DND-41 (cell line): ENCODE results near the gene LTA4H.

ENCODE experiments used
- ATAC-seq: fragments of 200-7000 bp; cut with Tn5 transposase; 3 replicates; pipeline ENCODE4 v1.9.1; 2021; ENCODE audit warnings: low read depth; ENCODE audit not compliant: insufficient read depth
- DNase-seq: peaks from one replicate; pipeline ENCODE4 v3.0.0-alpha.2; 2020
- H2AFZ ChIP-seq: 2 replicates; pipeline ENCODE4 v1.6.0; 2012; ENCODE audit warnings: low read depth, low read length
- H3K27ac ChIP-seq: 2 replicates; pipeline ENCODE4 v1.5.1; 2012; ENCODE audit warnings: low read length, inconsistent platforms
- H3K27me3 ChIP-seq: fragments of 200-600 bp; sonication (generic); 2 replicates; pipeline ENCODE4 v1.6.0; 2012; ENCODE audit warnings: low read length, mild to moderate bottlenecking, inconsistent platforms; ENCODE audit not compliant: insufficient read depth, poor library complexity
- H3K36me3 ChIP-seq: 2 replicates; pipeline ENCODE4 v1.5.1; 2012; ENCODE audit warnings: low read length, inconsistent platforms; ENCODE audit not compliant: insufficient read depth
- H3K4me1 ChIP-seq: 2 replicates; pipeline ENCODE4 v1.5.1; 2012; ENCODE audit warnings: mild to moderate bottlenecking, low read length; ENCODE audit not compliant: insufficient read depth
- H3K4me2 ChIP-seq: 2 replicates; pipeline ENCODE4 v1.6.0; 2012; ENCODE audit warnings: mild to moderate bottlenecking, moderate library complexity, low read length, inconsistent platforms; ENCODE audit not compliant: insufficient read depth
- H3K4me3 ChIP-seq, 2 experiments: fragments of 200-600 bp in 1 of 2; shearing (Covaris generic) in 1 of 2; 2 replicates each; pipeline ENCODE4 v1.5.1; 2012 to 2016; ENCODE audit warnings: inconsistent platforms in 2 of 2, low read length in 2 of 2, mild to moderate bottlenecking in 2 of 2, low read depth in 1 of 2, moderate library complexity in 1 of 2
- H3K79me2 ChIP-seq: 2 replicates; pipeline ENCODE4 v1.6.0; 2012; ENCODE audit warnings: low read length, inconsistent platforms; ENCODE audit not compliant: insufficient read depth
- H3K9ac ChIP-seq: 2 replicates; pipeline ENCODE4 v1.6.0; 2012; ENCODE audit warnings: low read depth, mild to moderate bottlenecking, inconsistent platforms, low read length, moderate library complexity
- H3K9me3 ChIP-seq: 2 replicates; pipeline ENCODE4 v1.5.1; 2012; ENCODE audit warnings: low read length, moderate library complexity, mild to moderate bottlenecking, inconsistent platforms; ENCODE audit not compliant: insufficient read depth, severe bottlenecking
- H4K20me1 ChIP-seq: 2 replicates; pipeline ENCODE4 v1.6.0; 2012; ENCODE audit warnings: low read length; ENCODE audit not compliant: insufficient read depth
- CTCF ChIP-seq: IDR thresholded peaks from 2 replicates; pipeline ENCODE4 v1.5.1; 2012; ENCODE audit warnings: borderline replicate concordance, low read length, moderate library complexity, mild to moderate bottlenecking; ENCODE audit not compliant: poor library complexity, severe bottlenecking; ENCODE audit errors: extremely low read depth
- EZH2 ChIP-seq: IDR thresholded peaks from 3 replicates; pipeline ENCODE4 v1.6.1; 2012; ENCODE audit warnings: borderline replicate concordance, low read depth, mild to moderate bottlenecking, moderate library complexity, low read length, inconsistent platforms; ENCODE audit not compliant: severe bottlenecking

Gene LTA4H

GRCh38 chr12:95997276-95997675 is 38.1 kb downstream of the LTA4H start:
- peaks cover 4% of the 10 kb centered on the region; the same call in 1 of the 2 replicates for H3K4me1 ChIP-seq
- no peak overlapping the region for H3K27ac ChIP-seq
- no peak for DNase-seq
- no peak overlapping the region for H3K9ac ChIP-seq
- H3K9me3 ChIP-seq = no peaks in the 10 kb centered on the region
- no peaks in the 10 kb centered on the region for H3K36me3 ChIP-seq
- ATAC-seq = no peak
- no peak overlapping the region for H2AFZ ChIP-seq
- no peak for TF ChIP-seq EZH2
- no peak for TF ChIP-seq CTCF
- H3K27me3 ChIP-seq = no peaks in the 10 kb centered on the region
- no peak overlapping the region for H3K4me2 ChIP-seq
- H3K4me3 ChIP-seq = no peak overlapping the region
- H3K79me2 ChIP-seq = no peaks in the 10 kb centered on the region
- no peaks in the 10 kb centered on the region for H4K20me1 ChIP-seq

GRCh38 chr12:95996034-95996658 is 39.2 kb downstream of the LTA4H start, which contains the start of gene HAL:
Gene HAL, minus strand, starts transcription at chr12:95996344. Its CDS starts 434 bp downstream, at chr12:95995910.
- Histone ChIP-seq H3K9ac (no peak within 1 kb of the TSS), H3K79me2 (no peaks in the 10 kb centered on the region), H3K27ac (no peak within 1 kb of the TSS), H3K4me1 (peaks cover 4% of the 10 kb centered on the region; the same call in 1 of the 2 replicates), H4K20me1 (no peaks in the 10 kb centered on the region), H3K4me2 (no peak within 1 kb of the TSS), H2AFZ (no peak within 1 kb of the TSS), H3K27me3 (no peaks in the 10 kb centered on the region), H3K4me3 (no peak within 1 kb of the TSS), H3K36me3 (no peaks in the 10 kb centered on the region), H3K9me3 (no peaks in the 10 kb centered on the region)
- DNase-seq = no peak
- no peak for ATAC-seq
- TF ChIP-seq EZH2 (no peak), CTCF (no peak)

- Histone ChIP-seq H2AFZ (no peak overlapping the region), H3K4me1 (peaks cover 4% of the 10 kb centered on the region; the same call in 1 of the 2 replicates), H3K27me3 (no peaks in the 10 kb centered on the region), H3K9me3 (no peaks in the 10 kb centered on the region), H3K27ac (no peak overlapping the region), H3K4me2 (no peak overlapping the region), H3K79me2 (no peaks in the 10 kb centered on the region), H3K9ac (no peak overlapping the region), H3K36me3 (no peaks in the 10 kb centered on the region), H3K4me3 (no peak overlapping the region), H4K20me1 (no peaks in the 10 kb centered on the region)
- no peak for ATAC-seq
- TF ChIP-seq CTCF = no peak
- TF ChIP-seq EZH2 = no peak
- DNase-seq = no peak
These were observed 40.0 kb downstream of the LTA4H start for GRCh38 chr12:95995238-95996031.
